SHP77 (cell line): Measurements from ENCODE around the gene HIVEP3.
A peak's percentile ranks its signal among the peaks of the same experiment; 100 is the strongest.

Source experiments
- DNase-seq, 2 experiments: peaks; one replicate each; lab custom pipeline; 2025; lab: John Stamatoyannopoulos, UW

The HIVEP3 gene

DNA sequence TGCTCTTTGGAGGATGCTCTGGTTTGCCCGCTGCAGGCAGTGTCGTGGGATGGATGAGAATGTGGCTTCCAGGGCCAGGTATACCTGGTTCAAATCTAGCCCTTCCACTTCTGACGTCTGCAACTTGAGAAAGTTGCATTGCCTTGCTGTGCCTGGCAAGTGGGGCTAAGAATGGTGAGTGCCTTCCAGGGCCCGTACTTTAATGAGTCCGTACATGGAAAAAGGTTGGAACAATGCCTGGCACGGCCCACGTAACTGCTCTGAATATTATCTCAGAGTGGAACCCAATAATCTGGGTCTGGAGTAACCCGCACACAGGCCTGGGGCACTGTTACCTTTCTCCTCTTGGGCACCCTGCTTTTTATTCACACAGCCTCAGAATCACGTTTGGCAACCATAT lies 287.6 kb downstream of the HIVEP3 start:
- no peak for DNase-seq

DNA sequence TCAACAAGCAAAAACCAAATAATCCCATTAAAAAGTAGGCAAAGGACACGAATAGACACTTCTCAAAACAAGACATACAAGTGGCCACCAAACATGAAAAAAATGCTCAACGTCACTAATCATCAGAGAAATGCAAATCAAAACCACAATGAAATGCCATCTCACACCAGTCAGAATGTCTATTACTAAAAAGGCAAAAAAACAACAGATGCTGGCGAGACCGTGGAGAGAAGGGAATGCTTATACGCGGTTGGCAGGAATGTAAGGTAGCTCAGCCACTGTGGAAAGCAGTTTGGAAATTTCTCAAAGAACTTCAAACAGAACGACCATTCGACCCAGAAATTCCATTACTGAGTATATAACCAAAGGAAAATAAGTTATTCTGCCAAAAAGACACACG lies 289.2 kb downstream of the HIVEP3 start:
- no peak for DNase-seq

DNA sequence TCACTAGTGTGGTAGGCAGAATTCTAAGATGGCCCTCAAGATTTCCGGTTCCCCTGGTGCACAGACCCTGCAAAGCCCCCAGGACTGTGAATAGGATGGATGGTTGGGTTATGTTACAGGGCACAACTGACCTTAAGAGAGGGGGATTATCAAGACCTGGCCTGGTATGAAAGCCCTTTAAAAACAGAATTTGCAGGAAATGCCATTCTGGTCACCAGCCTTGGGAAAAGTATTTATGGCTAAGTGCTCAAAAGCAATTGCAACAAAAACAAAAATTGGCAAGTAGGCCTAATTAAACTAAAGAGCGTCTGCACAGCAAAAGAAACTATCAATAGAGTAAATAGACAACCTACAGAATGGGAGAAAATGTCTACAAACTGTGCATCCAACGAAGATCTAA lies 289.6 kb downstream of the HIVEP3 start:
- DNase-seq, result no peak

DNA sequence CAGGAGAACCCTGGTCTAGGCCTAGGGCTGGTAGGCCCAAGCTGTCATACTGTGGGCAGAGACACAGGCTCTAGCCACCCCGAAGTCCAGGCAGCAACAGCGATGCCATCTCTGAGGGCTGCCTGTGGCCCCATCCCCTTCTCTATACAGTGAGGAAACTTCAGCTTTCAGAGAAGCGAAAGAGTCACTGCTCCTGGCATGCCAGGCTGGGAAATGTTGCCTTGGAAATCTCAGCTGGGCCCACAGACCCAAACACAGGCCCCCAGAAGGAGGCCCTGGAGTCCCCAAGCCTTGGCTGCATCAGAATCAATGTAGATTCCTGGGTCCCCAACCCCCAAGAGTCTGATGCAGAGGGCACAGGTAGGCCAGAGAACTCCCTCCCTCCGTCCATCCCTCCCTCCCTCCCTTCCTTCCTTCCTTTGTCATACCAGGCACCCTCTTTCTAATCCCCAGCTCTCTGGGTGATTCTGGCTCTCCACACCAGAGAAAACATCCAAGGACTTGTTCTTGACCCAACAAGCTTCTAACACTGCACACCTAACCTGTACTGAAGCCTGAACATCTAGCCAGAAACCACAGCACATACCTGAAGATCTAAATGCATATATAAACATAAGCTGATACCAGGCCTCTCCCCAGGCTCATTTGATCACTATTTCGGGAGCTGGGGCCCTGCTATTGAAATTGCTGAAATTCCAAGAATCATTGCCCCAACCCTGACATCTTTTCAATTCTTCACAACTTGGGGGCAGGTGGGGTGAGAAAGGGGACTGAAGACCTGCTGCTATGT lies 291.0 kb downstream of the HIVEP3 start:
- DNase-seq, result no peak

DNA sequence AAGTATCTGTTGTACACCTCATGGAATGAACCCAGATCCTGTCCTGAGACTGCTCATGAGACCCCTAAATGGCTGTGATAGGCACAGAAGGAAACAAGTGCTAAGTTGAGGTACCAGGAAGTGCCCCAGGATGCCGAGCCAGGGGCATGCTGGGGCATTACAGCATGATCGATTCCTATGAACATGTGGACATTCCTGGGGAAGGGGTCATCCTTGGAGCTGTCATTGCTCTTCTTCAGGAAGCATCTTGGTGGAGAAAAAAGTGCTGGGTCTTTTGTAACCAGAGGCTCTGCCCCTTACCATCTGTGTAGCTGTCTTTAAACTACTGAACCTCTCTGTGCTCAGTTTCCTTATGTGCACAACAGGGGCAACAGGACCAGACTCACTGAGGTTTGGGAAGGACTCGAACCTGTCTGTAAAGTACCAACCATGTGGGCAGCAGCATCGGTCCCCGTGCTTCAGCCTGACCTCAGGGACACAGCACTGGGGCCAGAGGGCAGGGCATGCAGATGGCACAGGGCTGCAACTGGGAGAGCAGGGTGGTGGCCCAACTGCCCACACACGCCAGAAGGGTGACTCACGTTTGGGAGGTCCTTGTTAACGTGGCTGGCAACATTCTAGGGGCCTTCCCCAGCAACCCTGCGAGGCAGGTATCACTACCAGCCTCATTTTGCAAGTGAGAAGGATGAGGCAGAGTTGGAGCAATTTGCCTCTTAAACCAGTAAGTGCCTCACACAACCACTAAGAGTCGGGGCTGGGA lies 291.9 kb downstream of the HIVEP3 start:
- DNase-seq, result no peak

DNA sequence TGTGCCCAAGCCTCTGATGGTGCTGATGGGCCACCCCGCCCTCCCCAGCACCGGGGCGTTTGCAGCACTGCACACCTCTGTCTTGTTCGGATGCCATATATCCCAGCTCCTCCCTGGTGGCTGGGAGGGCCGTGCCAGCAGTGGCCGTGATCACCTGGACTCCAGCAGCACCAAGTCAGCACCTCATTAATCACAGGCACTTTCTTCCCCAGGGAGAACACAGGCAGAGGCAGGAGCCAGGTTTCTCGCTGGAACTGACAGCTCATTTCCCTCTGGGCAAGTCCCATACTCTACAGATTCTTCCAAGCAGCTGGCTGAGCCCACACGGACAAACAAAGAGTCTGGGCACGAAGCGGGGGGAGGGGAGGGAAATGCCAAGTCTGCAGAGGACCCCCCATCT lies 292.6 kb downstream of the HIVEP3 start:
- peak in 1 of 2 experiments; percentile 19 for DNase-seq

DNA sequence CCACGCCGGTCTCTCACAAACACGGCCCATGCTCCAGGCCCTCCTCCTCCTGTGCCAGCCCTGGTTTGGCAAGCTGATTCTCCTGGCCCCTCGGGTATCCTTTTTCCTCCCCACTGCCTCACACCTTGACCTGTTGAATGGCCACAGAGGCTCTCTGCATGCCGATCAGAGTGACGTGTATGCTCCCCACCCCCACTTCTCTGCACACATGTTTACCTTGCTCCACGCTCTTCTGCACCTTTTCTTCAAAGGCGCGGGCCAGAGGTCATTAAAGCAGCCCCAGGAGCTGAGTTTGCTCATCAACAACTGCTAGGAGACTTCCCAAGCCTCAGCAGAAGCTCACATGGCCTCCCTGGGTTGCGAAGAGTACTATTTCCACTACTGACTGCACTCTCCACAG lies 295.0 kb downstream of the HIVEP3 start:
- no peak for DNase-seq

DNA sequence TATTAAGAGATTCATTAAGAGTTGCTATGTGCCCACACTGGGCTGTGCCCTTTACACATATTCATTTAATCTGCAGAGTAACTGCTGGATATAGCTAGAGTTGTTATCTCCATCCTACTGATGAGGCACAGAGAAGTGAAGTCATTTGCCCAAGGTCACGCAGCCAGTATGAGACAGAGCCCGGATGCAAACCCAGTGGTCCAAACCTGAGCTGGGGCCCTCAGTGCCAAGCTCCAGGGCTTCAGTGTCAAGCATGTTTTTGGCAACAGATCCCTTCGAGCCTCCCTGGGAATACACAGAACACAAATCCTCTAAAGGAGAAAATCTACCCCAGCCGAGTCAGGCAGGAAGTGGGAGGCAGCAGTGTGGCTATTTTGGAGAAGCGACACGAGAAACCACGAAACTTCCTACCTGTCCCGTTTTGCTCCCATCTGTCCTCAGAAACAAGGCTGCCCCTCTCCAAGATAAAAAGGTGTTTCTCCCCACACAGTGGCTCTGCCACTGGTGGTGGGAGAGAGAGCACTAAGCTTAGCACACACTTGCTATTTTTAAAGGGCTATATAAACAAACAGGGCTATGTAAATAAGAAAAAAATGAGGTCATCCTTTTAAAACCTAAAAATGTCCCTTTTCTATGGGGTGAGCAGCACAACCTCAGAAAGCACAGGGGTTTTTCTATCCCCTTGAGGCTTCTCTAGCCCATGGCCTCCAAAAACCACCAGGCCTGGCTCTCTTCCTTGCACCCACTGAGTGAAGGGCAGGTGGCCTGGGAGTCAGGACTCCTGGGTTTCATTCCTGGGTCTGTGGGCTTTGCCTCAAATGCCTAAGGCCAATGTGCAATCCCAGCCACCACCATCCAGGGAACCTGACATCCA lies 295.6 kb downstream of the HIVEP3 start:
- peak in 1 of 2 experiments; percentile 16 for DNase-seq

DNA sequence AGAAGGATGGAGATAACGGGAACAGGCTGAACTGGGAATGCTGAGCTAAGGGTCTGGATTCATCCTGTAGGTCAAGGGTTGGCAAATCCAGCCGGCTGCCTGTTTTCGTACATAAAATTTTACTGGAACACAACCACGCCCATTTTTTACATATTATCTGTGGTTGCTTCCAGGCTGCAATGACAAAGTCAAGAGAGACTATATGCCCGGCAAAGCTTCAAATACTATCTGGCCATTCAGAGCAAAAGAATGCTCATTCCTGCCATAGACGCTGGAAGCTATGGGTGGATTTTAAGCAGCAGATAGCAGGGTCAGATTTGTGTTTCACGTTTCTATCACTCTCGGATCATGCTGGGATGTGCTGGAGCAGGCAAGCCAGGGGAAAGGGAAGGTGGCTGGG lies 296.3 kb downstream of the HIVEP3 start:
- no peak for DNase-seq

DNA sequence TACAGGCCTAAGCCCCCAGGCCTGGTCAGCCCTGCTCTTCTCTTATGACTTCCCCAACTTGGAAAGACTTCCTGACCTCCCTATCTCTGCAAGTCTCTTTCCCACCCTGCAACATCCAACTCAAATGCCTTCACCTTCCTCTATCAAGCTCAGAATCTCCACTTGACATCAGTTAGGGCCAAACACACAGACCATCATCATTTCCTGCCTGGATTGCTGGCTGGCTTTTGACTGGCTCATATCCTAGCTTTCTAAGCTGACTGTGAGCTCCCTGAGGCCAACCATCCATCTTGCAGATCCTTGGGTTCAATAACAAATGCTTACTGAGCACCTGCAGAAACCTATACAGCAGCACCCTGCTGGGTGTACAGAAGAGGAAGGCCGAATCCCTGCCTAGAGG lies 296.9 kb downstream of the HIVEP3 start:
- DNase-seq, result no peak

DNA sequence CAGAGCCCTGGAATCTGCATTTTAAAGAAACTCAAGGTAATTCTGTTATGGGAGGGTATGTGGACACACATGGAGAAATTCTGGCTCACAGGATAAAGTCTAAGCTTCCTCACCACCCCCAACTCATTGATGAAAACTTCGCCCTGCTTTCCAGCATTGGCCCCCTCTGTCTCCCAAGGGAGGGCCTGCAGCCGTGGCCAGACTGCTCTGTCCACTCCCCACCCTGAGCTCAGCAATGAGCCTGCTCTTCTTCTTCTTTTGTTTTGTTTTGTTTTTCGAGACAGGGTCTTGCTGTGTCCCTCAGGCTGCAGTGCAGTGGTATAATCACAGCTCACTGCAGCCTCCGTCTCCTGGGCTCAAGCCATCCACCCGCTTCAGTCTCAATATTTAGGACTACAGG lies 297.5 kb downstream of the HIVEP3 start:
- DNase-seq, result no peak

DNA sequence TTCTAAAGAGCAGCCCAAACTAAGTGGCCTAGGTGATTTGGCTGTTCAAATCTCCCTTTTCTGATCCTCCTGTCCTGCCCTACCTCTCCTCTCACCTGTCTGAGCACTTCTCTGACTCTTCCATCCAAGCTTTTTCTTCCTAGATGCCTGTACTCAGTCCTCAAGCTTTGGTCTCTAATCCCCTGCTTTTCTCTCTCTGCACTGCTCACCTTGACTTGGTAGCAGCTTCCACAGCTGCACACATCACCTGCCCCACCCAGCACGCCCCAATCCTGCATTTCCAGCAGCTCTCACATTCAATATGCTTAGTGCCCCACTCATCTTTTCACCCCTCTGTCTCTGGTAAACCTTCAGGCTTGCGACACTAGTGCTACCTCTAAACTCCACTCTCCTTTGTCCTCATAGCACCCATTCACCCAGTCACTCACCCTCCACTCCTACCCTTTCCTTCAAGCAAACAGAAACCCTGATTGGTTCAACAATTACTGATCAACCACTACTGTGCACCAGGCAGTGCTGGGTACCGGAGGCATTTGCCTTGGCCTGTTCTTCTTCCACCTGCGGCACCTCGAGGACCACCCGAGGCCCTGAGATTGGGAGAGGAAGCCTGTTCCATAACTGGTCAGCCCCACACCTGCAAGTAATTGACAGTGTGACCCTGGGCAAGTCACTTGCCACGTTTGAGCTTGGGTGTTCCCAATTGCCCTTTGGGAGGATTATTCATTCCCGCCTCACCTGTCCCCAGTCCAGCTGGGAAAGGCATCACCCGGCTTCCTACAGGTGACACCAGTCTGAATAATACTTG lies 298.2 kb downstream of the HIVEP3 start:
- no peak for DNase-seq

DNA sequence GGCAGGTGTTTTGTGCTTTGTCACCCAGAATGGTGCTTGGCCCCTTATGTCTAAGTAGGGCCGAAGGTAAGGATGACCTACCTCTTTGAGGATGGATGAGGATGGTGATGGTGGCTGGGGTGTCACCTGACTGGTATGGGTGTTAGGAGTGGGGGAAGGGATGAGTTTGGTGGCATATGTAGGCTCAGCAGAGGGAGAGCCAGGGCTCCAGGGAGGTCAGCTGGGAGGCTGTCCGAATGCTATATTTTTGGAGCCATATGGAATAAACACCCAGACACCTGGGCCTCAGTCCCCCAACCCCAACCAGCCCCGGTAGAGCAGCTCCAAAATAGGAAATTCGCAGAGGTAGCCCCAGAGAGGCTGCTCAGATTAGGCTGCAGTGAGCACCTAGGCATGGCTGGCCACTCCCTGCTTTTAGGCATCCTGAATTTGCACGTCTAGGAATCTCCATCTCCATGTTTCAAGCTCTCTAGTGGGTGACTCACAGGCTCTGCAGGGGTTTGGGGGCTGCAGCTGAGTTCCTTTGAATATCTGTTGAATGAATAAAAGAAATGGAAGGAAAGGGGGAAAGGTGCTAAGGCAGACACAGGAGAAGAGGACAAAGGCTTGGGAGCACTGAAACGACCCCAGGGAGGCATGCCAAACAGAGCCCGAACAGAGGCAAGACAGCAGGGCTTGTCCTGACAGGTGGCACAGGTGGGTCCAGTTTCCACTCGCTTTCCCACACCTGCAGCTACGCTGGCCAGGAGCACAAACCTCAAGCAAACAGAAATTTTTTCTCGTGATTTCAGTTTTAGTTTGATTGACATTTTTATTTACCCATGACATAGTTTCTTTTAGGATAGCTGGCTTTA lies 299.0 kb downstream of the HIVEP3 start:
- no peak for DNase-seq

DNA sequence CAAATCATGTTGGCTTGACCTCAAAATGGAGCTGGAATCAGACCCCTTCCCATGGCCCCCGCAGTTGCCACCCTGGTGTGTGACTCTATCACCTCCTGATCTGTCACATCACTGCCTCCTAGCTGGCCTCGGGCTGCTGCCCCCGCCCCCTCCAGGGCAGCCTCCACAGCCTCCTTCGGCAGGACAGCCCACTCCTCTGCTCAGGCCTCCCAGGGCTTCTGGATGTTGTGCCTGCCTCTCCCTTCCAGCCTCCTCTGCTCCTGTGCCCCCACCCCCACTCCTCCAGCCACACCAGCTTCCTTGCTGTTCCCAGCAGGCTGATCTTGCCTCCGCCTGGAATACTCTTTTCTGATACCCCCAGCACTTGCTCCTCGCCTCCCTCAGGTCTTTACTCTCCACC lies 299.9 kb downstream of the HIVEP3 start:
- no peak for DNase-seq

DNA sequence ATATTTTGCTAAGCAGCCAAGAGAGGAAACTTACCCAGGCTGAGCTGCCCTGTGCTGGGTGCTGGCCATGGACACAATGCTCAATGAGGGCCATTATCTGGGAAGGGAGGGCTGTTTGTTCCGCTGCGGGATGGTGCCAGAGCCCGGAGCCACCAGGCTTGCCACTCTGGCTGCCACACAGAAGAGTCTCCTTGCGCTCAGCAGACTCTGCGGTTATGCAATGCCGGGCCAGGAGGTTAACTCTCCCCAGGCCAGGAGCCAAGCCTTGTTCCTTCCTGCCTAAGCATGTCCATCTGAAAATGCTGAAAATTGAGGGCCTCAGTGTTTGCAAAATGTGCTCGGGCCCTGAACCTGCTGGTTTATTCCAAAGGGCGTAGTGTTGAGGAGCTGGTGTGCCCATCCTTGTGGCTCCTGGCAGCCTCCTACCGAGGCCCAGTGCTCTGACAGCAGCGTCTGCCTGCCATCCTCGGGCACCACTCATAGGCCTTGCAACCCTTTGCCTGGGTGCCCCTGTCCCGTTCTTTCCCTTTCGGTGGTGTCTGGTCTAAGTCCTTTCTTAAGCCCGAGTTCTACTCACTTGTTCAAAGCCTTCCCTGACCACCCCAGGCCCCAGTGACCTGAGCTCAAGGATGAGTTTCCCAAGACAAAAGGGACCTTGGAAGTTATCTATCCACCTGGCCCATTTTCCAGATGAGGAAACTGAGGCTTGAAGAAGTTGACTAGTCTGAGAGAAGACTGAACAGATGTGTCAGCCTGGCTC lies 300.5 kb downstream of the HIVEP3 start:
- DNase-seq, result no peak

DNA sequence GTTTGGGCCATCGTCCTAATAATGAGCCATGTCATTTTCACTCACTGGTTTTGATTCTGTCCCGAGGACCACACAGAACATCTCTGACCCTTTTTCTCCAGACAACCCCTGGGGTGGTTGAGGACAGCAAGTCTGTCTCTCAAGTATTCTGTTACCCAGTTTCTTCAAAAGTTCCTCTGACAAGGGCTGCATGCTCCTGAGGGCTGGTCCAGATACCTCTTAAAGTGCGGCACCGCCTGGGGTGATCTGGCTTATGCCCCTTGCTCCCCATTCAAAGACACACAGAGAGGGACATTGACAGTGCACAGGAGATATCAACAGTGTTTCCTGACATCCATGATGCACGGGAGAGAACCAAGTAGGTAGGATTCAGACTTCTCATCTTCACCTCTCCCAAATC lies 301.4 kb downstream of the HIVEP3 start:
- no peak for DNase-seq

DNA sequence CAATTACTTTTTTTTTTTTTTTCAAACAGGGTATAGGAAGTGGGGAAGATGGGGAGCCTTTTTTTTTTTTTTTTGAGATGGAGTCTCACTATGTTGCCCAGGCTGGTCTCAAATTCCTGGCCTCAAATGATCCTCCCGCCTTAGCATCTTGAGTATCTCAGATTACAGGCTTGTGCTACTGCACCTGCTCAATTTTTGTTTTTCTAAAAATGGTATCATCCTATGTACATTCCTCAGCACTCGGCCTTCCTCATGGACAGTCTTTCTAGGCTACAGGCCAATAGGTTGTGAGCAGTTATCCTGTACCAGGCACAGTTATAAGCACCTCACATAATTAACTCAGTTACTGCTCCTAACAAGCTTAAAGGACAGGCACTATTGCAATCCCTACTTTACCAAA lies 302.2 kb downstream of the HIVEP3 start:
- no peak for DNase-seq

DNA sequence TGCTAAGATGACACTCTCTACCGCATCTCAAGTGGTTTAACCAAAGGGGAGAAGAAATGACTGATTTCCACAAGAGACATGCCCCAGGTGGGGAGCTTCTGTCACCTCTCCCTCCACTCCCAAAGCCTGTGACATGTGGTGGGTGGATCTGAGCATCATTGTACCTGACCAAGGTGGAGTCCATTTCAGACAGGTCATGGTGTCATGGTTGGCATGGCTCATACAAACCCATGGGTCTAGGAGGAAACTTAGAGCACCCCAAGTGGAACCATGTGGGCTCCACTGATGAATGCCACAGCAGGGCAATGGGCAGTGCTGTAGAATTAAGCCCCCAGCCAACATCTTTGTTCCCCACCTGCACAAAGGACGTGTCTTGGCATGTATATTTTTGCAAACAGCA lies 302.7 kb downstream of the HIVEP3 start:
- DNase-seq, result no peak

DNA sequence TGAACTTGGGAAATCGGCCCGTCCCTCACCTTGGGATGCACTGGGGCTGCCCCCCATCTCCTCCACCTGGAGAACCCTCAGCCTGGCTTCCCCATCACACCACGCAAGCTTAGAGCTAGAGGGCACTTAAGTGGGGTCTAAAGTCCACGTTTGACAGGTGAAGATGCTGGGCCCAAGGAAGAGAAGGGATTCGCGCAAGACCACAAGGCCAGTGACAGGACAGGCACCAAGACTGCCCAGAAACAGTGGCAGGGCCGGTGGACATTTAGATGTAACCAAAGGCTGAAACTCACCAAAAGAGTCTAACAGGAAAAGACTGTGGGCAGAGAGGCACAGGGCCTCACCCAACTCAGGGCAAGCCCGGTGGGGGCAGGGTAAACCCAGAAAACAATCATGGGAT lies 303.4 kb downstream of the HIVEP3 start:
- no peak for DNase-seq

DNA sequence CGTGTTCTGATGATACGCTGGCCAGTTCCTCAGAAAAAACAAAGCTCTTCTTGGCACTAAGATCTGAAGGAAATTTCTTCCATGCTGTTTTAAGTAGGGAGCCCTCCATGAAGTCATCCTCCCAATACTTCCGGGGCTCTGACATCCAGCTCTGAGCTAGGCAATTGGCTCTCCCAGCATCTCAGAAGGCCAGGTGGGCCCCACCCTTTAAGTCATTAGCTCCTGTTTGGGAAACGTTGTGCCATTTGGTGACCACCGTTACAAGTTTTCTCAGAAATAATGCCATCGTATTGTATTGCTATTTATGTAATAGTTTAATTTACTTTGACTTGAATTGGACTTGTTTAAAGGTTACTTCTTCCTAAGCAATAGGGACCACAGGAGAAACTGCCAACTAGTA lies 303.9 kb downstream of the HIVEP3 start:
- no peak for DNase-seq
